SK-N-SH (cell line): ENCODE data around the gene OR2V1. TPM values are rescaled to one million over a fixed set of nuclear protein-coding genes. Genes with fewer than 3 reads are reported as not detected.

Experiments used
- CTCF ChIA-PET: fragments of 300-600, 350-600 bp; formaldehyde crosslinking; extraction: SDS; loops from one replicate; lab custom pipeline; 2021; lab: Yijun Ruan, JAX
- POLR2A ChIA-PET: fragments of 350-600 bp; sonication (Branson Sonifier 250); formaldehyde crosslinking; extraction: SDS; loops from one replicate; lab custom pipeline; 2020; ENCODE audit warnings: antibody characterized with exemption, inconsistent platforms; lab: Yijun Ruan, JAX
- DNase-seq: peaks from one replicate; pipeline ENCODE4 v3.0.0; 2012
- H2AFZ ChIP-seq: fragments of 200-600 bp; sonication (generic); 2 replicates; pipeline ENCODE4 v1.8.1; 2016; ENCODE audit warnings: antibody characterized with exemption, mild to moderate bottlenecking, low read depth
- H3F3A ChIP-seq: fragments of 200-600 bp; sonication (generic); replicated peaks from 2 replicates; pipeline ENCODE3; 2016; ENCODE audit warnings: antibody characterized with exemption, mild to moderate bottlenecking; ENCODE audit not compliant: insufficient read depth
- H3K27ac ChIP-seq, 2 experiments: fragments of 200-500 bp in 1 of 2; fragments of 200-600 bp in 1 of 2; sonication (Bioruptor generic) in 1 of 2; sonication (generic), shearing (Covaris generic) in 1 of 2; 2 replicates each; pipeline versions ENCODE4 v1.5.1 to v1.6.1; 2014 to 2016; ENCODE audit warnings: low read depth in 2 of 2, inconsistent platforms in 1 of 2, low read length in 1 of 2, mild to moderate bottlenecking in 1 of 2, mixed read lengths in 1 of 2
- H3K27me3 ChIP-seq: fragments of 200-600 bp; sonication (generic), shearing (Covaris generic); 2 replicates; pipeline ENCODE4 v1.6.1; 2016; ENCODE audit warnings: mixed run types; ENCODE audit not compliant: insufficient read depth
- H3K36me3 ChIP-seq, 2 experiments: fragments of 200-500 bp in 1 of 2; fragments of 200-600 bp in 1 of 2; sonication (Bioruptor generic) in 1 of 2; sonication (generic) in 1 of 2; replicated peaks in 1 of 2; 2 replicates each; pipeline versions ENCODE3 to v1.5.1; 2014 to 2016; ENCODE audit warnings: low read length in 1 of 2, mild to moderate bottlenecking in 1 of 2; ENCODE audit not compliant: insufficient read depth in 2 of 2, control insufficient read depth in 1 of 2
- H3K4me1 ChIP-seq, 2 experiments: fragments of 200-500 bp in 1 of 2; fragments of 200-600 bp in 1 of 2; sonication (Bioruptor generic) in 1 of 2; sonication (generic), shearing (Covaris generic) in 1 of 2; 2 replicates each; pipeline versions ENCODE4 v1.5.1 to v1.6.1; 2014 to 2016; ENCODE audit warnings: low read depth in 1 of 2, low read length in 1 of 2, mixed run types in 1 of 2; ENCODE audit not compliant: insufficient read depth in 2 of 2, control insufficient read depth in 1 of 2
- H3K4me2 ChIP-seq: fragments of 200-600 bp; sonication (generic), shearing (Covaris generic); 2 replicates; pipeline ENCODE4 v1.6.1; 2017; ENCODE audit warnings: mixed run types
- H3K4me3 ChIP-seq, 2 experiments: fragments of 200-500 bp in 1 of 2; fragments of 200-600 bp in 1 of 2; sonication (Bioruptor generic) in 1 of 2; sonication (generic), shearing (Covaris generic) in 1 of 2; 2 replicates each; pipeline versions ENCODE4 v1.5.1 to v1.8.1; 2014 to 2016; ENCODE audit warnings: low read depth in 2 of 2, inconsistent platforms in 1 of 2, low read length in 1 of 2, mild to moderate bottlenecking in 1 of 2, mixed read lengths in 1 of 2, moderate library complexity in 1 of 2
- H3K79me2 ChIP-seq: fragments of 200-600 bp; sonication (generic); 2 replicates; pipeline ENCODE4 v1.8.1; 2017; ENCODE audit warnings: mild to moderate bottlenecking; ENCODE audit not compliant: insufficient read depth
- H3K9ac ChIP-seq: fragments of 200-600 bp; sonication (generic); 2 replicates; pipeline ENCODE4 v1.6.1; 2017; ENCODE audit warnings: mixed run types
- H3K9me2 ChIP-seq: fragments of 200-600 bp; sonication (generic); 2 replicates; pipeline ENCODE4 v1.6.1; 2017; ENCODE audit warnings: mixed run types
- H3K9me3 ChIP-seq: fragments of 200-600 bp; sonication (generic); 2 replicates; pipeline ENCODE4 v1.6.1; 2017; ENCODE audit warnings: mixed run types, mild to moderate bottlenecking, moderate library complexity
- H4K20me1 ChIP-seq: fragments of 200-600 bp; sonication (generic); 2 replicates; pipeline ENCODE4 v1.6.1; 2017; ENCODE audit warnings: mild to moderate bottlenecking, mixed run types; ENCODE audit not compliant: insufficient read depth
- GATA2 ChIP-seq: sonication (generic); formaldehyde crosslinking; IDR thresholded peaks from 2 replicates; pipeline ENCODE4 v1.5.0; 2020; ENCODE audit warnings: mild to moderate bottlenecking, missing genetic modification reagents
- MEF2A ChIP-seq: IDR thresholded peaks from 2 replicates; pipeline ENCODE4 v1.4.0; 2012; ENCODE audit warnings: low read depth, borderline replicate concordance
- RAD21 ChIP-seq: IDR thresholded peaks from 2 replicates; pipeline ENCODE4 v1.6.1; 2012; ENCODE audit warnings: mild to moderate bottlenecking, low read length
- RCOR1 ChIP-seq: fragments of 150-350 bp; IDR thresholded peaks from 2 replicates; pipeline ENCODE4 v1.6.1; 2017; ENCODE audit warnings: antibody characterized with exemption, low read length
- SMC3 ChIP-seq: IDR thresholded peaks from 2 replicates; pipeline ENCODE4 v1.6.1; 2012; ENCODE audit warnings: low read depth, low read length, improper control_type of control experiment
- TAF1 ChIP-seq: IDR thresholded peaks from 2 replicates; pipeline ENCODE4 v1.6.1; 2012; ENCODE audit warnings: low read depth, mild to moderate bottlenecking, low read length, moderate library complexity, borderline replicate concordance
- TCF12 ChIP-seq: IDR thresholded peaks from 2 replicates; pipeline ENCODE4 v1.4.0; 2012
- WGBS: methylation state at CpG from one replicate; pipeline ENCODE4 v1.1.6; 2017; ENCODE audit warnings: low lambda C conversion rate; 5-methylcytosine and 5-hydroxymethylcytosine counted together
- polyA plus RNA-seq, 3 experiments: library from polyadenylated mRNA; depleted of rRNA; stranded (reverse); fragments of >200 nt; gene quantifications; 2 replicates each; pipeline ENCODE4 v1.2.3, GENCODE V29; 2012
- TF ChIP-seq, protein P1 (sequence below): IDR thresholded peaks from 2 replicates; pipeline ENCODE4 v1.4.0; 2012; ENCODE audit warnings: low read depth, borderline replicate concordance
- TF ChIP-seq, protein P2 (sequence below): fragments of 200-600 bp; sonication (generic); IDR thresholded peaks from 2 replicates; pipeline ENCODE4 v1.6.1; 2017; ENCODE audit warnings: antibody characterized with exemption, mild to moderate bottlenecking, moderate library complexity
- TF ChIP-seq, protein P3 (sequence below): IDR thresholded peaks from 2 replicates; pipeline ENCODE4 v1.4.0; 2012; ENCODE audit warnings: low read depth

The OR2V1 gene
- polyA plus RNA-seq, 1 of the 3 experiments (the other 2 are of a cell fraction) = not detected

DNA sequence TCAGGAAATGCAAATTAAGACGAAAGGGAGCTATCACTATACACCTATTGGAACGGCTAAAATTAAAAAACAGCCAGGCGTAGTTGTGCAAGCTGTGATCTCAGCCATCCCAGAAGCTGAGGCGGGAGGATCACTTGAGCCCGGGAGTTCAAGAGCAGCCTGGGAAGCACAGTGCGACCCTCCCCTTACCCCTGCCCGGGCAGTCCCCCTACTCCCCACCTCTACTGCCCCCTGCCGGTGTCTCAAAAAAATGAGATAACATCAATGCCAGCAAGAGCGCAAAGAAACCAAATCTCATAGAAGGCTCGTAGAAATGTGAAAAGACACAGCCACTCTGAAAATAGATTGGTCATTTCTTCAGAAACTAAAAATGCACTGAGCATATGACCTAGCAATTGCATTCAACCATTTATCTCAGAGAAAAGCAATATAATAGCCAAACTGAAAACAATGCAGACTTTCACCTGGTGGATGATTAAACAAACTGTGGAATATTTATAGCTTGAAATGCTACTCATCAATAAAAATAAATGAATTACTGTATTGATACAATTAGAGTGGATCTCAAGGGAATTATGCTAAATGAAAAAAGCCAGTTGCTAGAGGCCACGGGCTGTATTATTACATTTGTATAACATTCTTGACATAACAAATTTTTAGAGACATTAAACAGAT, 37.0 kb upstream of the OR2V1 start:
- TF ChIP-seq TCF12 = no peak
- no peak for TF ChIP-seq MEF2A
- no peak for TF ChIP-seq TAF1
- TF ChIP-seq RAD21 = peak; percentile 6; the same call in 1 of the 2 replicates
- TF ChIP-seq, protein P1, sequence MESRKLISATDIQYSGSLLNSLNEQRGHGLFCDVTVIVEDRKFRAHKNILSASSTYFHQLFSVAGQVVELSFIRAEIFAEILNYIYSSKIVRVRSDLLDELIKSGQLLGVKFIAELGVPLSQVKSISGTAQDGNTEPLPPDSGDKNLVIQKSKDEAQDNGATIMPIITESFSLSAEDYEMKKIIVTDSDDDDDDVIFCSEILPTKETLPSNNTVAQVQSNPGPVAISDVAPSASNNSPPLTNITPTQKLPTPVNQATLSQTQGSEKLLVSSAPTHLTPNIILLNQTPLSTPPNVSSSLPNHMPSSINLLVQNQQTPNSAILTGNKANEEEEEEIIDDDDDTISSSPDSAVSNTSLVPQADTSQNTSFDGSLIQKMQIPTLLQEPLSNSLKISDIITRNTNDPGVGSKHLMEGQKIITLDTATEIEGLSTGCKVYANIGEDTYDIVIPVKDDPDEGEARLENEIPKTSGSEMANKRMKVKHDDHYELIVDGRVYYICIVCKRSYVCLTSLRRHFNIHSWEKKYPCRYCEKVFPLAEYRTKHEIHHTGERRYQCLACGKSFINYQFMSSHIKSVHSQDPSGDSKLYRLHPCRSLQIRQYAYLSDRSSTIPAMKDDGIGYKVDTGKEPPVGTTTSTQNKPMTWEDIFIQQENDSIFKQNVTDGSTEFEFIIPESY = no peak
- TF ChIP-seq, protein P2, sequence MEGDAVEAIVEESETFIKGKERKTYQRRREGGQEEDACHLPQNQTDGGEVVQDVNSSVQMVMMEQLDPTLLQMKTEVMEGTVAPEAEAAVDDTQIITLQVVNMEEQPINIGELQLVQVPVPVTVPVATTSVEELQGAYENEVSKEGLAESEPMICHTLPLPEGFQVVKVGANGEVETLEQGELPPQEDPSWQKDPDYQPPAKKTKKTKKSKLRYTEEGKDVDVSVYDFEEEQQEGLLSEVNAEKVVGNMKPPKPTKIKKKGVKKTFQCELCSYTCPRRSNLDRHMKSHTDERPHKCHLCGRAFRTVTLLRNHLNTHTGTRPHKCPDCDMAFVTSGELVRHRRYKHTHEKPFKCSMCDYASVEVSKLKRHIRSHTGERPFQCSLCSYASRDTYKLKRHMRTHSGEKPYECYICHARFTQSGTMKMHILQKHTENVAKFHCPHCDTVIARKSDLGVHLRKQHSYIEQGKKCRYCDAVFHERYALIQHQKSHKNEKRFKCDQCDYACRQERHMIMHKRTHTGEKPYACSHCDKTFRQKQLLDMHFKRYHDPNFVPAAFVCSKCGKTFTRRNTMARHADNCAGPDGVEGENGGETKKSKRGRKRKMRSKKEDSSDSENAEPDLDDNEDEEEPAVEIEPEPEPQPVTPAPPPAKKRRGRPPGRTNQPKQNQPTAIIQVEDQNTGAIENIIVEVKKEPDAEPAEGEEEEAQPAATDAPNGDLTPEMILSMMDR = peak; percentile 70
- no peak for TF ChIP-seq RCOR1
- TF ChIP-seq, protein P3, sequence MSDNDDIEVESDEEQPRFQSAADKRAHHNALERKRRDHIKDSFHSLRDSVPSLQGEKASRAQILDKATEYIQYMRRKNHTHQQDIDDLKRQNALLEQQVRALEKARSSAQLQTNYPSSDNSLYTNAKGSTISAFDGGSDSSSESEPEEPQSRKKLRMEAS = no peak
- 0 out of 2 replicates have a peak, but pooled peaks have one; percentile 4 for TF ChIP-seq SMC3
- peak; percentile 51; the same call in 1 of the 2 replicates for TF ChIP-seq GATA2 (CRISPR knock-in tag)
- Histone ChIP-seq H3K4me3 (peak overlapping the region; percentile 2 to 3; a peak in 2 of 4 replicates), H3K27me3 (no peaks in the 10 kb centered on the region), H3K4me1 (no peaks in the 10 kb centered on the region; a peak in 1 of 4 replicates), H3K4me2 (peak overlapping the region; percentile 32; the same call in 1 of the 2 replicates), H4K20me1 (no peaks in the 10 kb centered on the region), H3K79me2 (no peaks in the 10 kb centered on the region), H3K9me2 (no peaks in the 10 kb centered on the region), H3K36me3 (no peaks in the 10 kb centered on the region), H3K9me3 (no peaks in the 10 kb centered on the region), H3F3A (peaks cover 11% of the 10 kb centered on the region), H3K27ac (no peak overlapping the region), H2AFZ (no peak overlapping the region), H3K9ac (no peak overlapping the region)
- ChIA-PET POLR2A (no interaction called here), CTCF (interaction anchor here (0.9 to 1.7 kb wide), 5 partner anchors 17 to 383 kb away, joined by 3 to 8 read pairs (median 4); partner anchors contain the start of gene TRIM7)
- peak; percentile 74 for DNase-seq
- WGBS = 12% methylated on average over 11 of the region's 11 CpGs
